Measurements from ENCODE around the gene ADGRB3. TPM values are rescaled to one million over a fixed set of nuclear protein-coding genes. Genes with fewer than 3 reads are reported as not detected.

ADGRB3 gene
- total and polyA plus RNA-seq, 10 donors: 0.09 to 4.1 (median 1.1) TPM

DNA sequence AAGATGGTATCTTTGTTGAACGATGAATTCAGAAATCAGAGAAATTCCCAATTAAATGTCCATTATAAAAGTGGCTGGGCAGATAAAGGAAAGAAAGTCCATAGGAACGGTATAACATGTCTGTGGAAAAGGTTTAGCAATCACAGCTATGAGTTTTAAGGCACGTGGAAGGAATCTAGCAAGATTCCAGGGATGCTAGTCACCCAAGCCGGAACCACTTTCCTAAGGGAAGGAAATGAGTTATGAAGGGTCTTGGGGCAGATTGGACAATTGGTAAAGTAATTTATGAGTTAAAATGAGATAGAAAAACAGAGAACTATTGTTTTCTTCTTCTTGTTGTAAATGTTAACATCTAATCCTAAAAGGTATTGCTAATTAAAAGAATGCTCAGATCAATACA, 384.8 kb downstream of the ADGRB3 start:
- Histone ChIP-seq H3K27me3 (replicated peaks in 1 of 7) (no peaks in the 10 kb centered on the region), H3K9me3 (no peaks in the 10 kb centered on the region), H3K27ac (no peak overlapping the region), H3K4me3 (no peak overlapping the region), H3K4me1 (no peaks in the 10 kb centered on the region), H3K36me3 (no peaks in the 10 kb centered on the region)
- intact Hi-C loops (cut with DNase I; ENCODE audit: low total_unique reads): no loop called here
- WGBS, 5 donors: 63 to 77% (median 69%) methylated on average over 4 of the region's 4 CpGs
- no peak for DNase-seq
- TF ChIP-seq POLR2A (IDR thresholded peaks at IDR 0.05) (no peak), CTCF (IDR thresholded peaks at IDR 0.05 in 8 of 11, conservative IDR thresholded peaks at IDR 0.05 in 3 of 11) (no peak), POLR2AphosphoS5 (IDR thresholded peaks at IDR 0.05) (no peak)

- WGBS, 5 donors: 74 to 91% (median 76%) methylated on average over 1 of the region's 1 CpG
- intact Hi-C loops (cut with DNase I; ENCODE audit: low total_unique reads): no loop called here
- DNase-seq: no peak
- Histone ChIP-seq H3K9me3 (no peaks in the 10 kb centered on the region), H3K4me1 (no peaks in the 10 kb centered on the region), H3K36me3 (no peaks in the 10 kb centered on the region), H3K4me3 (no peak overlapping the region), H3K27me3 (replicated peaks in 1 of 7) (no peaks in the 10 kb centered on the region), H3K27ac (no peak overlapping the region)
- no peak for TF ChIP-seq CTCF (IDR thresholded peaks at IDR 0.05 in 8 of 11, conservative IDR thresholded peaks at IDR 0.05 in 3 of 11)
- TF ChIP-seq POLR2AphosphoS5 (IDR thresholded peaks at IDR 0.05): no peak
These were observed 387.9 kb downstream of the ADGRB3 start for GRCh38 chr6:69022993-69023392.

DNA sequence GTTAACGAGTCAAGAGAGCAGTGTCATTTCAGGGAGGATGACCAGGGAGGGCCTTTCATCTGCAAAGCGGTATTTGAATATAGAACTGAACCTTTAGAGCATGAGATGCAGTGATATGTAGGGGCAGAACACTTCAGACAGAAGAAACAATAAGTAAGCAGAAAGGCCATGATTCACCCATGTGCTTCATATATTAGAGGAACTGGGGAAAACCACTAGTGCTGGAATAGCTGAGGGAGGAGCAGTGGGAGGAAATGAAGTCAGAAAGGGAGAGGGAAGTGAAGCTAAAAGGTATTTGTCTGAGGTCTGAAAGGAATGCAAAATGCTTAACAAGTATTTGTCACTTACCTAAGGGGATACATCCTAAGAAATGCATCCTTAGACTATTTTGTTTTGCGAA, 391.2 kb downstream of the ADGRB3 start:
- Histone ChIP-seq H3K4me3 (no peak overlapping the region), H3K9me3 (no peaks in the 10 kb centered on the region), H3K4me1 (no peaks in the 10 kb centered on the region), H3K27me3 (replicated peaks in 1 of 7) (no peaks in the 10 kb centered on the region), H3K36me3 (no peaks in the 10 kb centered on the region), H3K27ac (no peak overlapping the region)
- WGBS, 5 donors: 81 to 90% (median 82%) methylated on average over 3 of the region's 3 CpGs
- TF ChIP-seq POLR2A (IDR thresholded peaks at IDR 0.05) (no peak), CTCF (IDR thresholded peaks at IDR 0.05 in 8 of 11, conservative IDR thresholded peaks at IDR 0.05 in 3 of 11) (no peak), POLR2AphosphoS5 (IDR thresholded peaks at IDR 0.05) (no peak)
- intact Hi-C loops (cut with DNase I; ENCODE audit: low total_unique reads): no loop called here
- DNase-seq: no peak

DNA sequence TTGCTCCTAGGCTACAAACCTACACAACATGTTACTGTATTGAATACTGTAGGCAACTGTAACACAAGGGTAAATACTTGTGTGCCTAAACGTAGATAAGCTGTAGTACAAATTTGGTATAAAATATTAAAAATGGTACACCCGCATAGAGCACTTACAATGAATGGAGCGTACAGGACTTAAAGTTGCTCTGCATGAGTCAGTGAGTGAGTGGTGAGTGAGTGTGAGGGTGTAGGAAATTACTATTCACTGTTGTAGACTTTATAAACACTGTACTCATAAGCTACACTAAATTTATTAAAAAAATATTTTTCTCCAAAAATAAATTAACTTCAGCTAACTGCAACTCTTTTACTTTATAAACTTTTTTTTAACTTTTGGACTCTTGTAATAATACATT, 391.6 kb downstream of the ADGRB3 start:
- WGBS, 5 donors: 53 to 77% (median 56%) methylated on average over 3 of the region's 3 CpGs

More for the DNA sequence above, 391.6 kb downstream of the ADGRB3 start:
- H3K36me3 ChIP-seq: no peaks in the 10 kb centered on the region
- intact Hi-C loops (cut with DNase I; ENCODE audit: low total_unique reads): no loop called here
- no peak for TF ChIP-seq POLR2AphosphoS5 (IDR thresholded peaks at IDR 0.05)
- TF ChIP-seq CTCF (IDR thresholded peaks at IDR 0.05 in 8 of 11, conservative IDR thresholded peaks at IDR 0.05 in 3 of 11): no peak
- no peak for TF ChIP-seq POLR2A (IDR thresholded peaks at IDR 0.05)
- H3K27me3 ChIP-seq (replicated peaks in 1 of 7): no peaks in the 10 kb centered on the region
- H3K27ac ChIP-seq: no peak overlapping the region
- no peaks in the 10 kb centered on the region for H3K4me1 ChIP-seq
- no peak for DNase-seq
- H3K4me3 ChIP-seq: no peak overlapping the region
- H3K9me3 ChIP-seq: no peaks in the 10 kb centered on the region

Data from spleen (tissue), 11 donors.